Mononuclear cell (primary cell): ENCODE measurements around the gene PPFIBP1. TPM values are rescaled to one million over a fixed set of nuclear protein-coding genes. Genes with fewer than 3 reads are reported as not detected.

Source experiments
- H3K27me3 ChIP-seq: 2 replicates; pipeline ENCODE4 v1.6.0; 2011; ENCODE audit warnings: low read length, control low read depth; ENCODE audit not compliant: insufficient read depth
- H3K4me1 ChIP-seq: 2 replicates; pipeline ENCODE4 v1.5.1; 2011; ENCODE audit warnings: mild to moderate bottlenecking, low read length, control low read depth; ENCODE audit not compliant: insufficient read depth
- H3K4me3 ChIP-seq: 2 replicates; pipeline ENCODE4 v1.5.1; 2011; ENCODE audit warnings: mild to moderate bottlenecking, low read length, moderate library complexity
- H3K9me3 ChIP-seq: 2 replicates; pipeline ENCODE4 v1.5.1; 2011; ENCODE audit warnings: low read depth, mild to moderate bottlenecking, control low read depth, low read length
- total RNA-seq: library from RNA; depleted of rRNA; stranded (reverse); fragments of >200 nt; gene quantifications from one replicate; pipeline ENCODE4 v1.2.3, GENCODE V29; 2012

The PPFIBP1 gene
- total RNA-seq, 1 donor: 3.0 TPM

DNA sequence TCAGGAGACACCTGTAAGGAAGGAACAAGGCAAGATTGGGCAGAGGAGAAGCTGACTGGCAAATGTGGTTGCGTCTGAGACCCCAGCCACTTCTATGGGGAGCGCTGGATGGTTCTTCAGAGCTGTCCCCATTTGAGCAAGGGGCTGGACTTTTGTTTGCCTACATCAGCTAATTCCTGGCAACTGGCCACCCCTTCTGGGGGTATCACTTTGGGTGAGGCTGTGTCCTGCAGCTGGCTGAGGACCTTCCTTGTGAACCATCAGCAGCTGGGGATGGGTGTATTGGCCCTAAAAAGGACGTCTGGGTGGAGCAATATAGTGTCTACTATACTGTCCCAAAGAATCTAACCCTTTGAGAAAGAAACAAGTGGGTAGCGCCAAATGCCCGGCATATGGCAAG, 23.6 kb downstream of the PPFIBP1 start:
- Histone ChIP-seq H3K4me3 (no peak overlapping the region), H3K27me3 (no peaks in the 10 kb centered on the region), H3K9me3 (no peaks in the 10 kb centered on the region), H3K4me1 (peaks cover 18% of the 10 kb centered on the region)

DNA sequence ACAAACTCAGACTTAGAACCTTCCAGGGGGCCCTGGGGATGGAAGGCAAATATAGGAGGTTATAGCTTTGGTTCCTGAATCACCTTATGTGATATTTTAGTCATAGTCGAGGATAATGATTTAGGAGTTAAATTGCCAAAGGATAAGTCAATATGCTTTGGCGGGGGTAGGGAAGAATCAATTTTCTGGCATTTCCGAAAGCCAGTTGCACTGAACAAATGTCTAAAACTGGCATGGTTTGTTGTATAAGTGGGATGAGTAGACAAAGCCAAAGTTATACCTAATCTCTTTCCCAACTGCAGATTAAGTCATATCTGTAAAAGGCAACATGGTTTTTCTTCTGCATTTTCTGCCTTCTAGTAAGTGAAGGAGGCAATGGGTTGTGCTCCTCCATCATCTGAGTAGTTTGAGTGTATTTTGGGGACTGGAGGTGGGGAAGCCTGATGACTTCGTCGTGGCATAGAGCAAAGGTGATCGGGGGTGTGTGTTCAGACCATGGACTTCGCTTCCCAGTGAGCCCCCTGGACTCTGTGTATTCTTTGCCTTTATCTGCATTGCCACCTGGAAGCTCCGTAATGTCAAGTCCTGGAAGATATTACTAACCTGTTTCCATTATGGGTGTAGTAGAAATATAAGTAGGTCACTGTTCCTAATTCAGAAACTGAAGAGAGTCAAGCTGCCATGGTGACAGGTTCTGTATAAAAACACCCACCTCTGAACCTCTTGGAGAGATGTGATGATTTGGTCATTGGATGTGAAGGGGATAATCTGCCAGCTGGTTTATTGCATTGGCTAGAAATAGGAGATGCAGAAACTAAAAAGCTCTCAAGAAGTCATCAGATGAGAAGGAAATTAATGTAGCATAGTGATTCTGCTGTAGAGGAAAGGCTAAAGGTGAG, 24.5 kb downstream of the PPFIBP1 start:
- H3K4me1 ChIP-seq: peaks cover 18% of the 10 kb centered on the region
- no peaks in the 10 kb centered on the region for H3K27me3 ChIP-seq
- H3K4me3 ChIP-seq: no peak overlapping the region

DNA sequence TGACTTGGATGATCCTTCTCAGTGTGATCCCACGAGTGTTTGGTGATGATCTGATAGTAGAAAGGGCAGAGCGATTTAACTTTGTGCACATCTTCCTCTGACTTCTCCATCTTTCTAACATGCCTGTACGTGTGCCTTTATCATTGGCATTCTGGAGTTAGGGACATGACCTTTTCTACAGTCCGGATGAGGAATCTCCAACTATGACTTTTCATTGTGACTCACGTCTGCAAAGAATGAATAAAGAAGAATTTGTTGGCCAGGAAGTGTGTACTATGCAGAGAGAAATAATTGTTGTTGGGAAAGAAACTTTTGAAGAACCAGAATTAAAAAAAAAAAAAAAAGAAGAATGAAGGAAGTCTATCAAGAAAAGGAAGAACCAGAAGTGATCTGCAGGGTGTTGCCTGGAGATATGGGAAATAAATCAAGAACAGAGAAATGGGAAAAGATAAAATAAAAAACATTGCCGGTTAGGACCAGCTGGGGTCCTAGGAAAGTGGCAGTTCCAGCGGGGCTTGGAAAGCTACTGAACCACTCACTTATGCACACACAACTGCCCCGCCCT, 25.3 kb downstream of the PPFIBP1 start:
- H3K4me3 ChIP-seq: no peak overlapping the region
- no peaks in the 10 kb centered on the region for H3K27me3 ChIP-seq
- H3K9me3 ChIP-seq: no peaks in the 10 kb centered on the region
- H3K4me1 ChIP-seq: peaks cover 18% of the 10 kb centered on the region

More for the DNA sequence above, 24.5 kb downstream of the PPFIBP1 start:
- no peaks in the 10 kb centered on the region for H3K9me3 ChIP-seq

DNA sequence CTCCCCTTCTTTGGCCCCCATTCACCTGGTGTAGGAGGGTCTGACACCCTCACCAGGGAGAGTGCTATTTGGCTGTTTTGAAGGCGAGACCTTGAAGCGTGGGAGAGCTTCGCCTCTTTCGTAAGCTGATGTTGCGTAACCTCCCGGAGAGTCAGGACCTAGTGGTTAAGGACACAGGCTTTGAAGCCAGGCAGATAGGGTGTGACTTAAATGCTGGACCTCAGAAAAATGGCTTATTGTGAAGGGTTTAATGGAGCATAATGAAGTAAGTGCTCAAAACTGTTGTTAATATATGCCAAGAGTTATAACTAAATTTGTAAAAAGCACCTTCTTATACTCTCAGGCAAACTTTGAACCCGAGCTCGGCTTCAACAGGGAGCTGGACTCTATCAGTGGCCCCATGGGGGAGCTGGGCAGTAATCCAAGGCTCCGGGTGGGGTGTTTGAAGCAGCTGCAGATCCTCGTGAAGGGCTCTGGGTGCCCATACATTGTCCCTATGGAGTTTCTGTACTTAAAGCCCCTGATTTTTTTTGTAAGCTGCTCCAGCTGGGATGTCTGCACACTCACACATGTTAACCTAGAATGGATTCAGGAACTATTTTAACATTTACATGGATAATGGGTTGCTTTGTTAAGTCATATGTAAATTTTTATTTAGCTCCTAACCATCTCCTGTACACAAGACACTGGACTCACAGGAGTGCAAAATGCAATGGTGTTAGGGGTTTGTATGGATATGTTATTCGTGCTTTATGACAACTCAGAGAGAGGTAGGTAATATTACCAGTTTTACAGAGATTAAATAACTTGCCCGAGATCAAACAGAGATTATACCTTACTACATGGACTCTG, 26.0 kb downstream of the PPFIBP1 start:
- H3K4me1 ChIP-seq: peaks cover 22% of the 10 kb centered on the region
- no peaks in the 10 kb centered on the region for H3K27me3 ChIP-seq
- H3K9me3 ChIP-seq: no peaks in the 10 kb centered on the region
- no peak overlapping the region for H3K4me3 ChIP-seq

DNA sequence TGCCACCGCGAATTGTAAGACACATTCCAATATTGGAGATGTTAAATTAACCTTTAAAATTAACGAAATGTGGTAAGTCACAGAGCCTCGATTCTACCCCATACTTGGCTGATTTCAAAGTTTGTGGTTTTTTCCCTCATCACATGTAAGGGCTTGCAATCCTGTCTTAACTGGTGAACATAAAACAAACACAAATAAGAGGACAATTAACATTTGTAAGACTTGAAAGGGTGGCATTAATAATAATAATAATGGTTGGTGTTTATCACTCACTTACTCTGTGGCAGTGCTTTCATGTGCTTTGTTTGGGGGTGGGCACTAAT, 26.6 kb downstream of the PPFIBP1 start:
- Histone ChIP-seq H3K4me1 (peaks cover 25% of the 10 kb centered on the region), H3K4me3 (no peak overlapping the region), H3K9me3 (no peaks in the 10 kb centered on the region), H3K27me3 (no peaks in the 10 kb centered on the region)

DNA sequence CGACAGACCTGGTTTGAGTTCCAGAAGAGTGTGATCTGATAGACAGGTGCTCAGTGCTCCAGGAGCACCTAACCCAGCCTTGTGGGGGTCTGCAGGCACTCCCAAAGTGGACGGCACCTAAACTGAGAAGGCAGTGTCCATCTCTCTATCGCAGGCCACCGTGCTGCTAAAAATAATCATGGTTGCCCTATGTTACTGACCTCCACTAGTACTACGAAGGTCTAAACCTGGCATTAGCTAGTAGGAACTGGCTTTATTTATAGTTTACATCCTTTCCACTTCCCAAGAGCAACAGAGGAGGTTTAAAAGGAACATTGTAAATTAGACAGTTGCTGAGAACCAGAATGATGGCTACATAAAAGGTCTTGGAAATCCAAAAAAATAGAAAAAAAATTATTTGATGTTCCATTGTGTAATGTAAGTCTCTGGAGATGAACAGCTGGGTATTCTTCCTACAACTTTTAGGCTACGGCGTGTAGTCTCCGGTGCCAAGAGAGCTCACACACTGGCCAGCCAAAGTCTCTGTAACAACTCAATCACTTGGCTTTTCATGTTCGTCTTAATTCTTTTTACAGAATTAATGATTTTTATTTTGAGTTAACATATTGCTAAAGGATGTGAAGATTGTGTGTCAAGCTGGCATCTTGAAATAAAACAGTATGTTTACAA, 27.3 kb downstream of the PPFIBP1 start:
- H3K9me3 ChIP-seq: no peaks in the 10 kb centered on the region
- no peaks in the 10 kb centered on the region for H3K27me3 ChIP-seq
- no peak overlapping the region for H3K4me3 ChIP-seq
- H3K4me1 ChIP-seq: peaks cover 25% of the 10 kb centered on the region

DNA sequence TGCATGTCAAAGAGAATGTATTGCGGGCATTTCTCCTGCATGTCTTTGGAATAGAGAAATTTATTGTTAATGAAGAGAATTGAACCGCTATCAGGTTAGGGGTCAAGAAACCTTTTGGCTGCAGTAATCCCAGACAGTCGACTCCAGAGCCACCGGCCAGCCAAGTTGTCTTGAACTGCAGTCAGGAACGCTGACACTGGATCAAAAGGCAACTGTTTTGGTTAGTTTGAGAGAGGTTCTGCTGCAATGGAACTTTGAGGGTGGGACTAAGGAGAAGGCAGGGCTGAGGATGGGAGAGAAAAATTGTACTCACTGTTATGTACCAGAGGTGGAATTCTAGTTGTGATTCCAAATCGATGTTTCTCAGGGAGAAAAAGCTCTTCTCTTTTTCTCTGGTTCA, 28.2 kb downstream of the PPFIBP1 start:
- peaks cover 25% of the 10 kb centered on the region for H3K4me1 ChIP-seq
- H3K9me3 ChIP-seq: no peaks in the 10 kb centered on the region
- no peak overlapping the region for H3K4me3 ChIP-seq
- no peaks in the 10 kb centered on the region for H3K27me3 ChIP-seq

DNA sequence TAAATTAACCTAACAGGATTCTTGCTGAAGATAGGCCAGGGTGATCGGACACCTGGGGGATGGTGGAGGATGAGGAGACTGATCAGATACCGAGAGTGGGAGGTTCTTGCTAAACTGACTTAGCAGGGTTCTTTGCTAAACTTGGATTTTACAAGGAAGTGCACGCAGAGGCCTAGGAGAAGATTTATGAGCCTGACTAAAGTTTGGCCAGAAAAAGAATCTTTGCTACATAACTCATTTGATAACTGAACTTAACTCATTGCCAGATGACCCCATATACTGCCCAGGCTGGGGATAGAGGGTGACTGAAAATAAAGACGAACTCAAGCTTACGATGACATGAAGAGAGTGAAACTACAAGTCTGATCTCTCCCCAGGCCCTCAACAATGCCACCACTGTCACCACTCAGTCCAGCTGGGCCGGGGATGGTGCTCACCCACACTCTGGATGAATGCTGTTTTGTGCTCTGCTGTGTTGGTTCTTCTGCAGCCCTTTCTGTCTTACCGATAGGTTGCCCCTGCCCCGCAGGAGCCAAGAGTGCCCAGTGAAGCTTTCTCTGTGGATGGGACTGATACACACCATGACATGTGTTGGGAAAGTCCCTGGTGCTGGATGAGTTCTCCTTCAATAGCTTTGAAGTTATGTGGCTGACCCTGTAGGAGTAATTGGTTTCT, 29.0 kb downstream of the PPFIBP1 start:
- peaks cover 25% of the 10 kb centered on the region for H3K4me1 ChIP-seq
- no peaks in the 10 kb centered on the region for H3K27me3 ChIP-seq
- H3K4me3 ChIP-seq: no peak overlapping the region
- no peaks in the 10 kb centered on the region for H3K9me3 ChIP-seq

DNA sequence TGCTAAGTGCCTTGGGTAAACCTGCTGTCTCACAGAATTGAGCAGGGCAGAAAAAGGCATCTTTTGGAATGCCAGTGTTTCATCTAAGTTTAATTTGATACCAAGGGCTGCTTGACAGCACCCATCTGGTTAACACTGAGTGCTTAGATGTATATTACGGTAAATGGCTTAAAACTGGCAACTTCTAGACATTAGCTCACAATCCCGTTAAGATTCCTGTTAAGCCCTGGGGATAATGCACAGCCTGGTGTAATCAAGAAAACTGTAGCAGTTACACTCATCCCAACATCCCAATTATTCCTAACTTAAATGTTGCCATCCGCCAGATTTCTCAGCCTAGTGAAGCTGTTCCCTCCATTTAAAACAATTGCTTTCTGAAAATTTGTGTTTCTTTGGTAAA, 29.9 kb downstream of the PPFIBP1 start:
- Histone ChIP-seq H3K4me3 (no peak overlapping the region), H3K4me1 (peaks cover 21% of the 10 kb centered on the region), H3K27me3 (no peaks in the 10 kb centered on the region), H3K9me3 (no peaks in the 10 kb centered on the region)

DNA sequence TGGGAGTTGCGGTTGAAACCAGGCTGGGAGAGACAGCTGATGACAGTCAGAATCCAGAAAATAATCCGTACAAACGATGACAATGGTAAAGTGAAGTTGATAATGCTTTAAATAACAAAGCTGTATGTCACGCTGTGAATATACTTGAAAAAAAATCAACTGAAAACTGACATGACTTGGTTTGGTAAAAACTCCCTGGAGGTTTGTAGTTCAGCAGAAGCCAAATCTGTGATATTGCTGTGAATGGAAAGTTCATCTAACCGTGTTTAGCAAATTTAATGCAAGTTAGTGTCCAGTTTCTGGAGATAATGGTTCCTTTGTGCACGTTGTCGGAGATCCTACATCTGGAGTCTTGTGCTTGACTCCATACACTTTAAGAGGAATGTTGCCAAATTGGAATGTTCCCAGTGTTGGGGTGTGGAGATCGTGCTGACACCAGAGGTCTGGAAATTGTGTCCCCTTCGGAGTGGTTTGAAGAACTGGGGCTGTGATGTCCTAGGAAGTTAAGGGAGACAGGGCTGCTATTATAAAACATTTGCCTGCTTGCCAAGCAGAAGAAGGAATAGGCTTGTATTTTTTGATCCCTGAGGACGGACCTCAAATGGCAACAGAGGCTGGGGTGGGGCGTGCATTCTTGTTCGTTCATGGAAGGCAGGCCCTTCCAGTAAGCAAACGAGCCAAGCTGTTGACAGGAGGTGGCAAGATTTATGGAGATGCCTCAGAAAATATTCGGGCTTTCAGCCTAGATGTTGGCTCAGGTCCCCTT, 30.6 kb downstream of the PPFIBP1 start:
- Histone ChIP-seq H3K4me3 (no peak overlapping the region), H3K4me1 (peaks cover 14% of the 10 kb centered on the region), H3K9me3 (no peaks in the 10 kb centered on the region), H3K27me3 (no peaks in the 10 kb centered on the region)

DNA sequence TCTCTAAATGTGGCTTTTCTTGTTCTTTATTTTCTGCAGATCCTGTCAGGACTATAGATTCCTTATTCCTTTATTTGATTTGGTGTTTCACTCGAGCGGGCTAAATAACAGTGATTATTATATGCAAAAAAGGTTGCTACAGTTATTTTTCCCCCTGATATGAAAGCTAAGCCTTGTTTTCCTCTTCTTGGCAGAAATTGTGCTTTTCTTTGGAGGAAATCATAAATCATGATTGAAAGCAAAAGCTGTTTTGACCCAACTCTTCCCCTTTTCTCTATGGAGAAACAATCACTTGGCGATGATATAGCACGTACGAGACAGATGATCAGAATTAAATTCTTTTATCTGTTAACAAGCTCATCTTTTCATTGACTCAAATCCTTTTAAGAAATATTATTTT, 31.4 kb downstream of the PPFIBP1 start:
- H3K9me3 ChIP-seq: no peaks in the 10 kb centered on the region
- H3K27me3 ChIP-seq: no peaks in the 10 kb centered on the region
- H3K4me1 ChIP-seq: peaks cover 7% of the 10 kb centered on the region
- H3K4me3 ChIP-seq: no peak overlapping the region

DNA sequence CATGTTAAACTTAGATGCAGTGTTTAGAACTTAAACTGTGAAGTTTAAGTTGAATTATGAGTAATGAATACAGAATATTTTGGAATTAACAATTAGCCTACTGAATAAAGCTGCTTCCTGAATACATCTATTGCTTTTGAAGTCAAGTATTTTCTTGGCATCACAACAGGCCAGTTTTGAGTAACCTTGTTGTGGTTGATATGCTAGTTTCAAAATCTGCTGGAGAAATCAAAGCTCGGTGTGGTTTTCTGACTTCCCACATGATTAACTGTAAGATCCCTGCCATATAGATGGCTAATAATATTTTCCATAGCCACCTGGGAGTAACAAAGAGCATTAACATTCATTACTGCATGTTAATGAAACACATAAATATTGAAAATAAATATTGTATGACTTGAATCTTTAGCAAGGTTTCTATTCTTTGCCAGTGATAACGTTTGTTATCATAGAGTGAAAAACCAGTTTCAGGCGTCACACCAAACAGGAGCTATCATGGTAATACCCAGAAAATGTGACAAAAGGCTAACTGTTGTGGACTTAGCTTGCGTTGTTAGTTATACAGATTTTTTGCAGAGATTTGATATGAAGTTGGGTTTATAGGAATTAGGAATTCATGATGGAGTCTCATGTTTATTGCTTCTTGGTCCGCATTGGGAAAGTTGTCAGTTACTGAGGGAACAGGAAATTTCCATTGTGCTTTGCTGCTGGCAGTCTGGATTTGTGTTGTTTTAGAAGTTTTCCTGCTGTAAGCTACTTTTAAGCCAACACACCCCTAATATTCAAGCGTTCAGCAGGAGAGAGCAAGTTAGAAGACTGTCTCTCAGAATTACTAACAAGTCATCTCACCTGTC, 32.1 kb downstream of the PPFIBP1 start:
- H3K9me3 ChIP-seq: no peaks in the 10 kb centered on the region
- no peaks in the 10 kb centered on the region for H3K27me3 ChIP-seq
- no peak overlapping the region for H3K4me3 ChIP-seq
- H3K4me1 ChIP-seq: peaks cover 7% of the 10 kb centered on the region

DNA sequence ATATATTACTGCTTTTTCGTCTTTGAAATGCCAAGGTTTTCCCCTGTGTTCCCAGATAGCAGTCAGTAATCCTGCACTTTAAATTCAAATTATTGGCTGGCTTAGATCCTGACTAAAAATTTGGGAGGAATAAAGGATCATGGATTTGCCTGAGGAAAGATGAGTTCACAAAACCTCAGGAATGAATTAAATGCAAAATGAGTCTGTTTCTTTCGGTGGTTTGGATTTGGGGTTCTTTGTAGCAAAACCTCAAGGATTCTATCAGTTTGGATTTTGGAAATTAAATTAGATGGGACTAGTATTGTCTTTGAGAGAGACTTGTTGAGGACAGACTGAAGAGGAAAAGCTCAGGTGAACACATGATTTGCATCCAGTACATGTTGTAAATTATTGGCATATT, 36.1 kb downstream of the PPFIBP1 start:
- Histone ChIP-seq H3K4me1 (peaks cover 3% of the 10 kb centered on the region), H3K27me3 (no peaks in the 10 kb centered on the region), H3K9me3 (no peaks in the 10 kb centered on the region), H3K4me3 (no peak overlapping the region)
